Subcutaneous adipose tissue (tissue), 4 donors: Measurements from ENCODE around the gene MIA2. TPM values are rescaled to one million over a fixed set of nuclear protein-coding genes. Genes with fewer than 3 reads are reported as not detected.

Source experiments
- total RNA-seq, 4 donors: library from RNA; depleted of rRNA; stranded (reverse); fragments of >200 nt; gene quantifications; one replicate each; pipeline ENCODE4 v1.1.0, GENCODE V29; 2016
- TF ChIP-seq, protein P1 (sequence below): fragments of 450-650 bp; IDR thresholded peaks from one replicate; pipeline ENCODE4 v1.5.1; 2016; ENCODE audit warnings: low read depth, mild to moderate bottlenecking, control low read depth, antibody characterized with exemption, moderate library complexity

MIA2 gene
- total RNA-seq, 4 donors from 2014 or later: 17.6 to 23.3 (median 19.0) TPM

DNA sequence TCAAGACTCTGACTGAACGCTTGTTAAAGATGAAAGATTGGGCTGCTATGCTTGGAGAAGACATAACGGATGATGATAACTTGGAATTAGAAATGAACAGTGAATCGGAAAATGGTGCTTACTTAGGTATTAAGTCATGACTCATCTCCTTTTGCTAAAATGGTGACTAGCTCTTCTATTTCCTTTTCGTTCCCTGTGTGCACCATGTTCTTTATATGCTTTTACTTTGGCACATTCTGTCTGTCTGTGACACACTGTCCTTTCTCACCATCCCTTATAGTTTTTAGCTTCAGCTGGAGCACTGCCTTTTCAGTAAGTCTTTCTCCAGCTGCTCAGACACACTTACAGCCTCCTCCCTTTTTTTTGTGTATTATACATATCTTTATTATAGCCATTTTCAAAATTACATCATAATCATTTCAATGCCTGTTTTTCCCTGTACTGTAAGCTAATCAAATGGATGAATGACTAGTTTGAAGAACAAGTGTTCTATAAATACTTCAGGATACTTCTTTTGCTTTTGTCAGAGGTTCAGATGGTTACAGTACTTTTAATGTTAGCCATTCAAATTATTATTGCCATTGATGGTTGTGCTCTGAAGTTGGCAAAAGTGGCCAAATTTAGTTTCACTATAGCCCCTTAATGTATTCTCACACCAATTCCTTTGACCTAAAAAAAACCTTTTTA is 68.6 kb downstream of the MIA2 start:
- TF ChIP-seq, protein P1, sequence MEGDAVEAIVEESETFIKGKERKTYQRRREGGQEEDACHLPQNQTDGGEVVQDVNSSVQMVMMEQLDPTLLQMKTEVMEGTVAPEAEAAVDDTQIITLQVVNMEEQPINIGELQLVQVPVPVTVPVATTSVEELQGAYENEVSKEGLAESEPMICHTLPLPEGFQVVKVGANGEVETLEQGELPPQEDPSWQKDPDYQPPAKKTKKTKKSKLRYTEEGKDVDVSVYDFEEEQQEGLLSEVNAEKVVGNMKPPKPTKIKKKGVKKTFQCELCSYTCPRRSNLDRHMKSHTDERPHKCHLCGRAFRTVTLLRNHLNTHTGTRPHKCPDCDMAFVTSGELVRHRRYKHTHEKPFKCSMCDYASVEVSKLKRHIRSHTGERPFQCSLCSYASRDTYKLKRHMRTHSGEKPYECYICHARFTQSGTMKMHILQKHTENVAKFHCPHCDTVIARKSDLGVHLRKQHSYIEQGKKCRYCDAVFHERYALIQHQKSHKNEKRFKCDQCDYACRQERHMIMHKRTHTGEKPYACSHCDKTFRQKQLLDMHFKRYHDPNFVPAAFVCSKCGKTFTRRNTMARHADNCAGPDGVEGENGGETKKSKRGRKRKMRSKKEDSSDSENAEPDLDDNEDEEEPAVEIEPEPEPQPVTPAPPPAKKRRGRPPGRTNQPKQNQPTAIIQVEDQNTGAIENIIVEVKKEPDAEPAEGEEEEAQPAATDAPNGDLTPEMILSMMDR: no peak

DNA sequence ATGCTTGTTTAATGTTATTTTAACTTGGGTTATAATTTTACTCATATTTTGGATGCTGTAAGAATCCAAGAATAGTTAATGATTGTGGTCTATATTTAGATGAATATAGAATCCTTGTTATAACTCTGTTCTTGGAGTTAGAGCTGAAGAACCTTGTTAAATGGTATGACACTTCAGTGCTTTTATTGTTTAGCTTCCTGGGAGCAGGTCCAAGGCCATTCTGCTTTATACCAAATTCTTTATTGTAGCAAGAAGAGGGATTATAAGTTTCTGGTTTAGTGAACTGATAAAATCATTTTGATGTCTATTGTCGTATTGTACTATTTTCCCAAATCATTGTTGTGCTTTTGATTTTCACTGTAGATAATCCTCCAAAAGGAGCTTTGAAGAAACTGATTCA is 69.4 kb downstream of the MIA2 start:
- TF ChIP-seq, protein P1: no peak

DNA sequence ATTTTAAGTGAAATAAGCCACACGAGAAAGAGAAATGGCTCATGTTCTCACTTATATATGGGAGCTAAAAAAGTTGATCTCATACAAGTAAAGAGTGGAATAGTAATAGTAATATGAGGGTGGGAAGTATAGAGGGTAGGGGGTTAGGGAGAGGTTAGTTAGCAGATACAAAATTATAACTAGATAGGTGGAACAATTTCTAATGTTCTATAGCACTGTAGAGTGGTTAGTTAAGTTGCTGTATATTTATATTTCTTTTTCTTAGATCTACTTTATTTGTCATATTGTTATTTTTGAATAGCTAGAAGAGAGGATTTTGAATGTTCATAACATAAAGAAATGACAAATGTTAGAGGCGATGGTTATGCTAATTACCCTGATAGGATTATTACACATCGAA is 74.1 kb downstream of the MIA2 start:
- TF ChIP-seq, protein P1: no peak

DNA sequence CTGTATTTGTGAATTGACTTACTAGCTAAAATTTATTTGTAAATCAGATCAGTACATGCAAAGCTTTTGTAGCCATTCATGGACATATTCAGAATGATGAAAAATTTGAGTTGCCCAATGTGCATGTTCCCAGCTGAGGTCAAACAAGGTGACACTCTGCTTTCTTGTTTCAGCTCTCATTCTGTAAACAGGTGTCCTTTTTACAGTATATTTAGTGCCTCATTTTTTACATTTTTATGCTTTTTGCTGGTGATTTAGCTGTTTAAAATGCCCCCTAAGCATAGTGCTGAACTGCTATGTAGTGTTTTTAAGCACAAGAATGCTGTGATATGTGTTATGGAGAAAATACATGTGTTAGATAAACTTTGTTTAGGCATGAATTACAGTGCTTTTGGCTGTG is 76.3 kb downstream of the MIA2 start:
- TF ChIP-seq, protein P1: no peak

DNA sequence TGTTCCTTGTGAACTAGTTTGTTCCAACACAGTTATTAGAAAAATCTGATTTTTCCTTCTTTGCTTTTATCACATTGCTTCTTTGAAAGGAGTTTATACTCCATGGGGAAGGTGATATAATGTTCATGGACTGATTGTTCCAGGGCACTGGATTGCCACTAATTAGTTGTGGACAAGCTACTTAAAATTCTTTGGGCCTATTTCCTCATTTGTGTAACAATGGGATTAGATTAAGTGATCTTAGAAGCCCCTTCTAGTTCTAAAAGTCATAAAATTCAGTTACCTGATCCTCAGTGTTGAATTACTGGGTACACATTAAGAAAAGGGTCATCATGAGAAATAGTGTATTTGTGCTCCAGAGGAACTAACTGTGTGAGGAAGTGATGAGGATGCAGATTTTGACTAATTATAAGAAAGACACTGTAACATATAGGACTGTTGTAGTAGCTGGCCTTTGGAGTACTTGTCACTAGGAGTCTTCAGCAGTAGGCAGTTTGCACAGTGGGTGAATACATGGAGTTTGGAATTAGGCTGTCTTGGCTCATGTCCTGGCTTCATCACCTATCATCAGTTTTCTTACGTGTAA is 82.2 kb downstream of the MIA2 start:
- TF ChIP-seq, protein P1: no peak

DNA sequence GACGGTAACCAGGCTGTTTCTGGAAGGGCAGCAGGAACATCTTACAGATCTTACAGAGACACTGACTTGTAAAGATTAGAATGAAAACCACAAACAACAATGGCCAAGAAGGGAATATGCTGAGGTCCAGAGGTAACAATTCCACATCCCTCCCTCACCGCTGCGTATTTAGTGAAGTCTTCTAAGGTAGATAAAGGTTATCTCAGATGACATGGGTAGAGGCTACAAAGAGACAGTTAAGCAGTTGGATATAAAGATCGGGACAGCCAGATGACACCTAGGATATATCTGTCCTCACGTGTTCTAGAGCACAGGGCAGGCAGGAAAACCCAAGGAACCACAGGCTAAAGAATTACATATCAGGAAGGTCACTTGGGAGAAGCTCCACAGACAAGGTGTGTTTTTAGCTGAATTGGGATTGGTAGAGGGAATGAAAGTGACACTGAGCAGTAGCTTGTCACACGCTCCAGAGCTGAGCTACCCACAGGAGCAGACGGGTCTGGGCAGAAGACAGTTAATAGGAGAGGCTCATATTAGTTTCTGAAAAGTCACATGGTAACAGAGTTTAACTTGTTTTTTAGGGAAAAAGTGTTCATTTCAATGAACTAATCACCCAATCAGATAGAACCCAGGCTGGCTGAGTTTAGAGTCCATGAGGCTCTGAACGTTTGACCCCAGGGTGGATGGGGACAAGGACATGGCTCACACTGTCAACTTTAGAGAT is 83.3 kb downstream of the MIA2 start:
- TF ChIP-seq, protein P1: no peak

DNA sequence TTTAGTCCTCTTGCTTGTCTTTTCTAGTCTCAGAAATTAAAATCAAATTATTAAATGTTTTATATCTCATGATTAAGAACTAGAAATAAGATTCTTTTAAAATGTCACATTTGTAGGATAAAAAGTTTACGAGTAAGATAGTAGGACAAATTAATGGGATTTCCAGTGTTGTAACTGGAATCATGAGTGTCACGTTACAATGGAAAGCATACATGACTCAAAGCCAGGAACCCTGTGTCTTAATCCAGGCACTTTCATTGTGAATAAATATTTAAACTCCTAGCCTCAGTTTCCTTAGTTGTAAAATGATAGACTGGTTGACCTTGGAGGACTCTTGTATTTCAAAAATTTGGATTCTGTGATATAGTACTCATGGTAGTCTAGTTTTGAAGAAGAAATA is 84.9 kb downstream of the MIA2 start:
- TF ChIP-seq, protein P1: no peak
